ENCODE results near the gene CDH4.

- TF ChIP-seq TAF1 (IDR thresholded peaks at IDR 0.05; ENCODE audit: borderline replicate concordance, insufficient read depth, low read length): no peak
- no peak for TF ChIP-seq POLR2AphosphoS5 (IDR thresholded peaks at IDR 0.05; ENCODE audit: low read depth, low read length)
- TF ChIP-seq SIN3A (IDR thresholded peaks at IDR 0.05; ENCODE audit: borderline replicate concordance, insufficient read depth, low read length): no peak
- no peak for TF ChIP-seq FOXP2 (optimal IDR thresholded peaks at IDR 0.05; ENCODE audit: borderline replicate concordance, extremely low read depth, extremely low read length, insufficient read depth)
- no peak for TF ChIP-seq REST (IDR thresholded peaks at IDR 0.05; ENCODE audit: insufficient read depth in 1 of 2, low read depth in 2 of 2, low read length in 2 of 2)
These were observed 621.8 kb downstream of the CDH4 start for GRCh38 chr20:61873651-61874420.

Measured in PFSK-1 (cell line).